Tibial nerve (tissue), 4 donors: ENCODE results near the gene PRSS53. TPM values are rescaled to one million over a fixed set of nuclear protein-coding genes. Genes with fewer than 3 reads are reported as not detected.
A peak's percentile ranks its signal among the peaks of the same experiment; 100 is the strongest.
"Not testable (repeated sequence)": the region's sequence is repeated elsewhere in the genome, so short reads cannot be mapped to it uniquely, and the experiment has no call there.

Source experiments
- DNase-seq, 2 donors: peaks; one replicate each; pipeline ENCODE4 v3.0.0-alpha.2; 2019; ENCODE audit warnings: low spot score in 2 of 2
- H3K27ac ChIP-seq, 4 donors: fragments of 200-600 bp; sonication (generic) in 3 of 4; one replicate each; pipeline ENCODE4 v1.5.1; 2017 to 2019; ENCODE audit warnings: mild to moderate bottlenecking in 1 of 4
- H3K27me3 ChIP-seq, 2 donors: fragments of 200-600 bp; sonication (generic) in 1 of 2; one replicate each; pipeline versions ENCODE4 v1.5.1 to v1.6.0; 2017 to 2019
- H3K36me3 ChIP-seq, 3 donors: fragments of 200-600 bp; sonication (generic); one replicate each; pipeline ENCODE4 v1.5.1; 2018 to 2019
- H3K4me1 ChIP-seq, 4 donors: fragments of 200-600 bp; sonication (generic) in 3 of 4; one replicate each; pipeline ENCODE4 v1.5.1; 2017 to 2019
- H3K4me3 ChIP-seq, 4 donors: fragments of 200-600 bp; sonication (generic) in 3 of 4; one replicate each; pipeline ENCODE4 v1.5.1; 2017 to 2019; ENCODE audit warnings: mild to moderate bottlenecking in 1 of 4, moderate library complexity in 1 of 4
- H3K9me3 ChIP-seq, 4 donors: fragments of 200-600 bp; sonication (generic) in 3 of 4; one replicate each; pipeline ENCODE4 v1.5.1; 2017 to 2019
- EP300 ChIP-seq, 2 donors: sonication (generic); formaldehyde crosslinking; IDR thresholded peaks; one replicate each; pipeline ENCODE4 v1.6.1; 2017; ENCODE audit warnings: antibody characterized with exemption in 2 of 2, mild to moderate bottlenecking in 1 of 2
- POLR2A ChIP-seq, 2 donors: fragments of 450-650 bp; IDR thresholded peaks; one replicate each; pipeline ENCODE4 v1.6.1; 2017; ENCODE audit warnings: antibody characterized with exemption in 2 of 2, mild to moderate bottlenecking in 2 of 2, moderate library complexity in 2 of 2
- WGBS, 2 donors: methylation state at CpG; one replicate each; pipeline ENCODE4 v1.1.5; 2018; 5-methylcytosine and 5-hydroxymethylcytosine counted together
- total RNA-seq, 4 donors: library from RNA; depleted of rRNA; stranded (reverse); fragments of >200 nt; gene quantifications; one replicate each; pipeline ENCODE4 v1.1.0, GENCODE V29; 2016
- TF ChIP-seq, protein P1 (sequence below), 5 experiments: fragments of 200-600 bp in 3 of 5; fragments of 450-650 bp in 2 of 5; sonication (generic) in 3 of 5; IDR thresholded peaks; one replicate each; pipeline ENCODE4 v1.5.1; 2016 to 2019; ENCODE audit warnings: antibody characterized with exemption in 5 of 5, mild to moderate bottlenecking in 3 of 5, moderate library complexity in 2 of 5

The PRSS53 gene
- total RNA-seq, 4 donors from 2014 or later, result 1.3 to 5.4 (median 3.1) TPM

DNA sequence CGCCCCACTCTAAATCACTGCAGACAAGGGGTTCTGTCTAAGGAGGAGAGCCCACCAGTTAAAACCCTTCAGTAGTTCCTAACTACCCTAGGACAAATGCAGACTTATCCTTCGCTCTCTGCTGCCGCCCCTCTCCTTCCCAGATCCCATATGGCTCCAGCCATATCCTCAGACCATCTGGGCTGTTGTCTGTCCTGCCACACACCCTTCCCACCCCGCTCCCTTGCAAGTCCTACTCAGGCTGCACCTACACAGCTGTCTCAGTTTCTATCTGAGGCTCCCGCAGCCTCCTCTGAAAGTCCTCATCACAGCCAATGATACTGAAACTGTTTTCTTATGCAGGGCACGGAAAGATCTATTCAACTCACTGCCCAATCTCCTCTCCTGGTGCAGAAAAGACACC, 18.7 kb upstream of the PRSS53 start:
- no peak overlapping the region for H3K4me3 ChIP-seq
- WGBS, 2 donors, result 92 to 93% methylated on average over 6 of the region's 6 CpGs
- no peak for DNase-seq

DNA sequence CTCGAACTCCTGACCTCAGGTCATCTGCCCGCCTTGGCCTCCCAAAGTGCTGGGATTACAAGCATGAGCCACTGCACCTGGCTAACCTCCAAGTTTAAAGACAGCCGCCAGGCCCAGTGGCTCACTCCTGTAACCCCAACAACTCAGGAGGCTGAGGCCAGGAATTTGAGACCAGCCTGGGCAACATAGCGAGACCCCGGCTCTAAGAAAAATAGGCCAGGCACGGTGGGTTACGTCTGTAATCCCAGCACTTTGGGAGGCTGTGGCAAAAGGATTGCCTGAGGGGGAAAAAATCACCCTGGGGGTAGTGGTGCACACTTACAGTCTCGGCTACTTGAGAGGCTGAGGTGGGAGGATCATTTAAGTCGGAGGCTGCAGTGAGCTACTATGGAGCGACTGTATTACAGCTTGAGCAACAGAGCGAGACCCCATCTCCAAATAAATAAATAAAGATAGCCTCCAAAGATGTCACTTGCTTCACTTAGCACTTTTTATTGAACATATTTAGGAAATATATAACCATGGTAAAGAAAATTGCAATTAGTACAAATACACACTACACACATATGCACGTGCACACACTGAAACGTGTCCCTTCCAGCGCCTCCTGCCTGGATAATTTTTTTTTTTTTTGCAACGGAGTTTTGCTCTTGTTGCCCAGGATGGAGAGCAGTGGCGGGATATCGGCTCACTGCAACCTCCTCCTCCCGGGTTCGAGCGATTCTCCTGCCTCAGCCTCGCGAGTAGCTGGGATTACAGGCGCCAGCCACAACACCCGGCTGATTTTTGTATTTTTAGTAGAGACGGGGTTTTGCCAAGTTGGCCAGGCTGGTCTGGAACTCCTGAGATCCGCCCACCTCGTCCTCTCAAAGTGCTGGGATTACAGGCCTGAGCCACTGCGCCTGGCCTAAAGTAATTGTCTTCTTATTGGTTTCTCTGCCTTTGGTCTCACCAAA, 18.0 kb upstream of the PRSS53 start:
- 89 to 94% methylated on average over 28 of the region's 28 CpGs for WGBS, 2 donors
- peaks cover 0 to 26% (median 0%) of the 10 kb centered on the region in 3 donors for H3K36me3 ChIP-seq
- H3K9me3 ChIP-seq, result no peaks in the 10 kb centered on the region
- no peak for DNase-seq
- H3K4me1 ChIP-seq, result peaks cover 0 to 30% (median 15%) of the 10 kb centered on the region in 4 donors
- TF ChIP-seq, protein P1, sequence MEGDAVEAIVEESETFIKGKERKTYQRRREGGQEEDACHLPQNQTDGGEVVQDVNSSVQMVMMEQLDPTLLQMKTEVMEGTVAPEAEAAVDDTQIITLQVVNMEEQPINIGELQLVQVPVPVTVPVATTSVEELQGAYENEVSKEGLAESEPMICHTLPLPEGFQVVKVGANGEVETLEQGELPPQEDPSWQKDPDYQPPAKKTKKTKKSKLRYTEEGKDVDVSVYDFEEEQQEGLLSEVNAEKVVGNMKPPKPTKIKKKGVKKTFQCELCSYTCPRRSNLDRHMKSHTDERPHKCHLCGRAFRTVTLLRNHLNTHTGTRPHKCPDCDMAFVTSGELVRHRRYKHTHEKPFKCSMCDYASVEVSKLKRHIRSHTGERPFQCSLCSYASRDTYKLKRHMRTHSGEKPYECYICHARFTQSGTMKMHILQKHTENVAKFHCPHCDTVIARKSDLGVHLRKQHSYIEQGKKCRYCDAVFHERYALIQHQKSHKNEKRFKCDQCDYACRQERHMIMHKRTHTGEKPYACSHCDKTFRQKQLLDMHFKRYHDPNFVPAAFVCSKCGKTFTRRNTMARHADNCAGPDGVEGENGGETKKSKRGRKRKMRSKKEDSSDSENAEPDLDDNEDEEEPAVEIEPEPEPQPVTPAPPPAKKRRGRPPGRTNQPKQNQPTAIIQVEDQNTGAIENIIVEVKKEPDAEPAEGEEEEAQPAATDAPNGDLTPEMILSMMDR (IDR thresholded peaks at IDR 0.05), result no peak
- no peak for TF ChIP-seq EP300 (IDR thresholded peaks at IDR 0.05)
- TF ChIP-seq POLR2A (IDR thresholded peaks at IDR 0.05), result no peak
- H3K27me3 ChIP-seq, result no peaks in the 10 kb centered on the region
- H3K27ac ChIP-seq, result peak overlapping the region in 1 of 4 donors; percentile 96
- H3K4me3 ChIP-seq, result no peak overlapping the region

More for the DNA sequence above, 18.7 kb upstream of the PRSS53 start:
- TF ChIP-seq EP300 (IDR thresholded peaks at IDR 0.05) (no peak), POLR2A (IDR thresholded peaks at IDR 0.05) (no peak)
- TF ChIP-seq, protein P1 (IDR thresholded peaks at IDR 0.05), result no peak
- H3K27me3 ChIP-seq, result no peaks in the 10 kb centered on the region
- H3K9me3 ChIP-seq, result no peaks in the 10 kb centered on the region
- peaks cover 0 to 33% (median 0%) of the 10 kb centered on the region in 3 donors for H3K36me3 ChIP-seq
- peaks cover 0 to 30% (median 15%) of the 10 kb centered on the region in 4 donors for H3K4me1 ChIP-seq
- peak overlapping the region in 3 of 4 donors; percentile 30 to 96 (median 96) for H3K27ac ChIP-seq

DNA sequence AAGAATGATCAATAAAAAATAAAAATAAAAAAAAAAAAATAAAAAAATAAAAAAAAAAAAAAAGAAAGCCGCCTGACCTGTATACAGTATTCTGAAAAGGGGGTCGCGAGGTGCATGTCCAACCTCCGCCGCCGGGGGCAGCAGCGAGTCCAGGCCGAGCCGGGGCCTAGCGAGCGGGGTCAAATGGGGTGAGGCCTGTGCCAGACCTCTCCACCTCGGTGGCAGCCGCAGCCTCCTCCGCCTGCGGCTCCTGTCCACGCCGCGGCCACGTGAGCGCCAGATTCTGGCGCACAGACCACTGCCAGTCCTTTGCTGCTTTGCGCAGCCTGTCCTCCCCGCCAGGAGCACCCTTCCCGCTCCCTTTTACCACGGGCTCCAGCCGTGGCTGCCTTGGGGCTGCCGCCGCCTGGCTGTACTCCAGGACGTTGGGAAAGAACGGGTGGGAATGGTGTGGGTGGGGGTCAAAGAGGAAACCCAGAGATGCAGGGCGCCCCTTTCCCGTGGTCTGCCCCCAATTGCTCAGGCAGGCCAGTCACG, 17.0 kb upstream of the PRSS53 start:
- peak overlapping the region; percentile 15 to 77 (median 42) for H3K27ac ChIP-seq
- H3K27me3 ChIP-seq, result no peaks in the 10 kb centered on the region
- H3K4me3 ChIP-seq, result peak overlapping the region in 2 of 4 donors; percentile 25 to 30
- no peaks in the 10 kb centered on the region for H3K9me3 ChIP-seq
- TF ChIP-seq, protein P1 (IDR thresholded peaks at IDR 0.05), result peak; percentile 84 to 92 (median 89)
- TF ChIP-seq EP300 (IDR thresholded peaks at IDR 0.05) (peak in 1 of 2 donors; percentile 59), POLR2A (IDR thresholded peaks at IDR 0.05) (no peak)
- H3K36me3 ChIP-seq, result peaks cover 0 to 15% (median 0%) of the 10 kb centered on the region in 3 donors
- peaks cover 0 to 30% (median 15%) of the 10 kb centered on the region in 4 donors for H3K4me1 ChIP-seq
- peak; percentile 80 to 90 for DNase-seq
- 6 to 12% methylated on average over 33 of the region's 33 CpGs for WGBS, 2 donors

DNA sequence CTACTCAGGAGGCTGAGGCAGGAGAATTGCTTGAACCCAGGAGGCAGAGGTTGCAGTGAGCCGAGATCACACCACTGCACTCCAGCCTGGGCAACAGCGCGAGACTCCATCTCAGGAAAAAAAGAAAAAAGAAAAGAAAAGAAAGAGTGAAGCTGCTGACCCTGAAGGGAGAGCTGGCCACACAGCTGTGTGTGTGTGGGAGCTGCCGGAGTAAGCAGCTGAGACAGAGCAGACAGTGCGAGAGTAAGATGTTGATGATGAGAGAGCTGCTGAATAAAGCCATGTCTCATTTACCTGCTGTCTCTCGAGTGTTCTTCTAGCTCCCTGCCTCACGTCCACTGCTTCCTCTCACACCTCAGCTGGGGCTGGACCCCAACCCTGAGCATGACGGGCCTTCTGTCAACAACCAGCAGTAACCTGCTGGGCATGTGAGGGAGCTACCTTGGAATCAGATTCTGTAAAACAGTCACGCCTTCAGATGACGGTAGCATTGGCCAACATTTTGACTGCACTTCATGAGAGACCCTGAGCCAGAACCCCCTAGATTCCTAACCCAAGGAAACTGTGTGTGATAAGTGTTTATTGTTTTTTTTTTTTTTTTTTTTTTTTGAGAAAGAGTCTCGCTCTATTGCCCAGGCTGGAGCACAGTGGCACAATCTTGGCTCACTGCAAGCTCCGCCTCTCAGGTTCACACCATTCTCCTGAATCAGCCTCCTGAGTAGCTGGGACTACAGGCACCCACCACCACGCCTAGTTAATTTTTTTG, 12.3 kb upstream of the PRSS53 start:
- H3K36me3 ChIP-seq, H3K9me3 ChIP-seq, H3K4me3 ChIP-seq, H3K4me1 ChIP-seq, H3K27me3 ChIP-seq, DNase-seq, H3K27ac ChIP-seq: not testable (repeated sequence)
- 67 to 74% methylated on average over 13 of the region's 13 CpGs for WGBS, 2 donors

DNA sequence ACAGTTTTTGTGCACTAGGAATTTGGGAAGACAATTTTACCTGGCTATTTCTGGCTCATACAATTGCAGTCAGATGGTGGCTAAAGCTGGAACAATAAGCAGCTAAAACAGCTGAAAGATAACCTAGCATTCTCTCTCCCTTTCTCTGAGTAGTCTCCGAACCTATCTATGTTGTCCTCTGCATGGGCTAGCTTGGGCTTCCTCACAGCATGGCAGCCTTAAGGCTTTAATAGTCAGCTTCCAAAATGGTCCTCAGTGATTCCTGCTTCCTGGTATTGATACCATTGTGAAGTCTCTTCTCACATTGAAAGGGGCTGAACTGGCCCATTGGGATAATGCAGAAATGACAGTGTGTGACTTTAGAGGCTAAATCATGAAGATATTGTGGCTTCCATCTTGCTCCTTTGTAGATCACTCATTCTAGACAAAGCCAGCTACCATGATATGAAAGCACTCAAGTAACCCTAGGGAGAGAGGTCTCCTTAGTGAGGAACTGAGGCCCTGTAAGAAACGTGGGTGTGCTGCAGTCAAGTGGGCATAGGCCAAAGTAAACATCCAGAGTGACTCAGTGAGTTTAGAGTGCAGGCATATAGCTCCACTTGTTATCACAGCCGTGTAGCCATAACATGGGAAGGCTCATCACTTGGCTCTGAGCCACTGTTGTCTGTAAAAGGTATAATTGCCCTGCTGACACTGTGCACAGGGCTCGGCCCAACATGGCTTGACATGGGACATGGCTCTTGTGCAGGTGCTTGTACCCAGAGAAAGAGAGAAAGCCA, 11.3 kb upstream of the PRSS53 start:
- peaks cover 0 to 9% (median 0%) of the 10 kb centered on the region in 4 donors for H3K4me1 ChIP-seq
- TF ChIP-seq POLR2A (IDR thresholded peaks at IDR 0.05) (no peak), EP300 (IDR thresholded peaks at IDR 0.05) (no peak)
- TF ChIP-seq, protein P1 (IDR thresholded peaks at IDR 0.05), result no peak
- H3K27ac ChIP-seq, result no peak overlapping the region
- H3K9me3 ChIP-seq, result peaks cover 0 to 8% (median 0%) of the 10 kb centered on the region in 4 donors
- no peak for DNase-seq
- no peaks in the 10 kb centered on the region for H3K27me3 ChIP-seq
- 44 to 67% methylated on average over 4 of the region's 4 CpGs for WGBS, 2 donors
- no peaks in the 10 kb centered on the region for H3K36me3 ChIP-seq
- no peak overlapping the region for H3K4me3 ChIP-seq
